Heart left ventricle (tissue), 13 donors: ENCODE results near the gene SNX22.

ENCODE experiments used
- POLR2A ChIP-seq, 2 donors: fragments of 450-650 bp; IDR thresholded peaks; one replicate each; pipeline ENCODE4 v1.6.1; 2017; ENCODE audit warnings: antibody characterized with exemption in 2 of 2, mild to moderate bottlenecking in 2 of 2, moderate library complexity in 2 of 2
- TF ChIP-seq, protein P1 (sequence below), 12 donors: fragments of 200-600 bp; sonication (generic) in 4 of 12; IDR thresholded peaks; one replicate each; pipeline versions ENCODE4 v1.5.0 to v1.8.0; 2018 to 2022; ENCODE audit warnings: antibody characterized with exemption in 12 of 12, mild to moderate bottlenecking in 5 of 12
- donor health status: ischemic (EF 13 %, LVEDD 7.1; RV severe dilation, severe dysfunction).
- donor health status: DM: no; HTN: yes; CAD: no.
- donor health status: DM: no; HTN: no; CAD: no.
- donor health status: ischemic (EF 25% LVEDD 6.9; RV normal size, moderate dysfunction).
- donor health status: ischemic (EF 25% LVEDD 5.7; RV mildly dilated, moderate dysfunction).
- donor health status: ischemic (EF 35%, LVEDD 5.7; RV mildly dilated, moderate dysfunction).
- donor health status: nonischemic (EF 11% LVEDD 7.7; RV severe dilation, severe dysfunction).
- donor health status: DM: yes; HTN: yes; CAD: no.
- donor health status: PGD.
- donor health status: ischemic (EF 29% LVEDD 5.4; RV normal size, mild dysfunction).
- donor health status: nonischemic (EF 23%, LVEDD 6.1; RV moderate dilation, normal function).

DNA sequence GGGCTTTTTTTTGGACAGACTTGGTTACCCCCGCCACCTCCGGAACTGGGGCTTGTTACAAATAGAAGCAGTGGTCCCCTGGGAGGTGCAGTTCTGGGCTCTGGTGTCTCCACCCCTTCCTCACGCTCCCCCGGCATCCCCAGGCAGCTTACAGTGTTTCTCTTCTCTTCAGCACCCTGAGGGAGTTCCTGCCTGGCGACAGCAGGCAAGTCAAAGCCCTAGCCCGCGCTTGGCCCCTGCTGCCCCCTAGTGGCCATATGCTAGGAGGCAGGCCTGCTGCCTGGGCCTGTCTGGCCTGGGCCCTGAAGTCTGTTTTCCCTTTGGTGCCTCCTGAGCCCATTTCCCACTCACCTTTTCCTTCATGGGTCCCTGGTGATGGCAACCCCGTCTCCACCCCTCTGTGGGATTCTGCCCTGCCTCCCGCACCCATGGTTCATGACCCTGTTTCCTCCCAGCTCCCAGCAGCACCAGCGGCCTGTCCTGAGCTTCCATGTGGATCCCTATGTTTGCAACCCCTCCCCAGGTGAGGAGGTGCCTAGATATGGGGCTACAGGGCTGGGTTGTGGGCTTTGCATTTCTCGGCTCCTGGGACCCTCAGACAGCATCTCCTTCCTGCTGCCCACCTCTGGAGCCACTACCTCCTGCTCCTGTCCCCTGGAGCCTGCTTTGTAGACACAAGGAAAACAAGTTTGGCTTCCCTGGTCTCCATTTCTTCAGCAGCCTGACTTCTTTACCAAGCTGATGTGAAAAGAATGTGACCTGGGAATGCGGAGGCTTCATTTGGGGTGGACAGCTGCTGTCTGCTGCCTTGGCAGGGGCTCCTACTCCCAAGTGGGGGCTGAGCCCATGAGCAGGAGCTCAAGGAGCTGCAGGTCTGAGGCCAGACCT is 2.2 kb downstream of the SNX22 start:
- TF ChIP-seq, protein P1, sequence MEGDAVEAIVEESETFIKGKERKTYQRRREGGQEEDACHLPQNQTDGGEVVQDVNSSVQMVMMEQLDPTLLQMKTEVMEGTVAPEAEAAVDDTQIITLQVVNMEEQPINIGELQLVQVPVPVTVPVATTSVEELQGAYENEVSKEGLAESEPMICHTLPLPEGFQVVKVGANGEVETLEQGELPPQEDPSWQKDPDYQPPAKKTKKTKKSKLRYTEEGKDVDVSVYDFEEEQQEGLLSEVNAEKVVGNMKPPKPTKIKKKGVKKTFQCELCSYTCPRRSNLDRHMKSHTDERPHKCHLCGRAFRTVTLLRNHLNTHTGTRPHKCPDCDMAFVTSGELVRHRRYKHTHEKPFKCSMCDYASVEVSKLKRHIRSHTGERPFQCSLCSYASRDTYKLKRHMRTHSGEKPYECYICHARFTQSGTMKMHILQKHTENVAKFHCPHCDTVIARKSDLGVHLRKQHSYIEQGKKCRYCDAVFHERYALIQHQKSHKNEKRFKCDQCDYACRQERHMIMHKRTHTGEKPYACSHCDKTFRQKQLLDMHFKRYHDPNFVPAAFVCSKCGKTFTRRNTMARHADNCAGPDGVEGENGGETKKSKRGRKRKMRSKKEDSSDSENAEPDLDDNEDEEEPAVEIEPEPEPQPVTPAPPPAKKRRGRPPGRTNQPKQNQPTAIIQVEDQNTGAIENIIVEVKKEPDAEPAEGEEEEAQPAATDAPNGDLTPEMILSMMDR (IDR thresholded peaks at IDR 0.05) = peak; percentile 94 to 99 (median 98)
- no peak for TF ChIP-seq POLR2A (IDR thresholded peaks at IDR 0.05)
